Endometrium (tissue), 2 donors: ENCODE data around the gene DAB2.
"Not testable (repeated sequence)": the region's sequence is repeated elsewhere in the genome, so short reads cannot be mapped to it uniquely, and the experiment has no call there.

Source experiments
- FAIRE-seq: peaks from 2 replicates; lab custom pipeline; 2012; peaks lifted over from hg19 to GRCh38; lab: Jason Lieb, UNC
- donor health status: control.
- donor health status: control.

Gene DAB2

GRCh38 chr5:39420482-39421145 lies 4.2 kb downstream of the DAB2 start:
- peak; percentile 95 for FAIRE-seq

DNA sequence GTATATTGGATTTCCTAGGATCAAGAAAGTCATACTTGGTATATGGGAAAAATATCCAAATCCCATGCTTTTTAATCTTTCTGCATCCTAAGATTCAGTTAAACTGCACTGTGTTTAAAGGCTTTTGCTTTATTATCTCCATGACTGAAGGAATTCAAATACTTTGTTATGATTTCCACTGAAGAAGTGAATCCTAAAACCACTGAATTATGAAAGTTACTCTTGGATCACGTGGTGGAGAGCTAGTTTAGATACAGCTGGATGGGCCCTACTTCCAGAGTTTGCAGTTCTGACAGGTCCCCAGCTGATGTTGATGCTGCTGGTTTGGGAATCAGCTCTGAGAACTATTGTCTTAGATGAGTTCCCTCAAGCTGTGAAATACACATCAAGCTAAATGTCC lies 5.0 kb downstream of the DAB2 start:
- no peak for FAIRE-seq

GRCh38 chr5:39417979-39418378 lies 6.8 kb downstream of the DAB2 start:
- no peak for FAIRE-seq

DNA sequence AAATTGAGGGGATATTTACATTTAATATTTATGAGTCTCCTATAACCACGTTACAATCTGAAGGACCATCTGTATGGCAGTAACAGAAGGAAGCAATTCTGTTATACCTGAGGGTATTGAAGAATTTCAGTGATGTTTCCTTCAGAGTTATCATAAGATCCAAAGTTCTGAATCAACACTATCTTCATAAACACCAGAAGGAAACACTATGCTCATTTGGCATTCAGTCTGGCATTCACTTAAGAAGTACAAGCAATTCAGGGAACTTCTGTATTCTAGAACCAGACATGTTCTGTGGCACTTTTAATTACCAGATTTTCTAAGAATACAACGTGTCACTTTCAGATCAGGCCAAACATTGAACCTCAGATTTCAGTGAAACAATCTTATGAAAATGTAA lies 9.6 kb downstream of the DAB2 start:
- FAIRE-seq: no peak

DNA sequence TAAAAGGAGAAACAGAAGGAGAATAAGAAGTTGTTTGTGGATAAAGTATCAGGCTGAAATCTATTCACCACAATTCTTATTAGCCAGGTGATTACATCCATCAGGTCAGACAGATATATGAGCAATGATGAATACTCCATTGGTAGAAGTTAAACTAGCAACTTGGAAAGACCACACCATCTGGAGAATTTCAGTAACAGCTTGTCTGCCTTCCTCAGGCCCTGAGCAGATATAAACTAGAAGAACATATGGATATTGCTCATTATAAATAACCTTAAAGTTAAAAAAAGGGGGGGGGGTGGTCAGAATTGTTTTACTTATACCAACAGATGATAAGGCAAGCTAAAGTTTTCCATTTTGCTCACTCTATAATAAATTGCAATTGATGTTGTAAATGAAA lies 10.4 kb downstream of the DAB2 start:
- no peak for FAIRE-seq

DNA sequence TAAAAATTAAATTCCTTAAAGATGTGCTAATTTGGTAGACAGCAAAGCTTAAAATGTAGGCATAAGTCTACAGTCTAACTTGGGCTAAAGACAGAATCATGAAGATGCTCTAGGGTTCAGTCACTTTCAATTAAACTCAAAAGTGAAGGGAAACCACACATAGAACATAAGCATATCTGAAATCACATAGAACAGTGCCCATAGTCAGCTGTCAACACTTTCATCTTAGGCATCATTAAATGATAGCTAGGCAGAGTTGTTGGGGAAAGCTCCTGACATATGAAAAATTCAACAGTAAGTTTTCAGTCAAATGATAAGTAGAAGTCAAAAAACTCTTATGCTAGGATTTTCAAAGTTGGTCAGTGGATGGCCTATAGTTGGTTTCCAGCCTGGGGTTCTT lies 11.0 kb downstream of the DAB2 start:
- FAIRE-seq: no peak

DNA sequence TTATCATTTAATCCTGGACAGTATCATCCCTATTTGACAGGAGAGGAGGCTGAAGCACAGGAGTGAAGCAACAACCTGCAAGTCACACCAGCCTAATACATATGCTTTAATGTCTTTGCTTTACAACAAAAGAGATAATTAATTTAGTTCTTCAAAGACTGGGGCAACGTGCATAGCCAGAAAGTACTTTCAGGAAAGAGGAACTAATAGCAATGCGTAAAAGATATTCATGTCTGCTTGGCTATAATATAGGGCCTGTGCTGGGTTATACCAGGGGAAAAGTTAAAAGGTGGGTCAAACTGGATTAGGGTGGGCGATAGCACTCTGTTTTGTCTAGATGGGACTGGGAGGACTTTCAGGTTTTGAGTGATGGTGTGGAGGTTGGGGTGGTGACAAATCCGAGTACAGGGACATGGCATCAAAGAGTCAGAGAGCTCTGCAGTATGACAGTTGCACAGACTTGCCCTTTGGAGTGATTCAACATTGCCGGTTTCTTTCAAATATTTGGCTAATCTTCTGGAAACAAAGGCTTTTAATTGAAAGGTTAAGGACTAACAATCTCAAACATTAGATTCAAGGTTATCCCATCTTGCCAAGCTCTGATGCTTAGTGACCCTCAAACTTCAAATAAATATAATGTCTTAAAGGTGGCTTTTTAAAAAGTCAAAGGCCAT lies 11.9 kb downstream of the DAB2 start:
- FAIRE-seq: no peak

DNA sequence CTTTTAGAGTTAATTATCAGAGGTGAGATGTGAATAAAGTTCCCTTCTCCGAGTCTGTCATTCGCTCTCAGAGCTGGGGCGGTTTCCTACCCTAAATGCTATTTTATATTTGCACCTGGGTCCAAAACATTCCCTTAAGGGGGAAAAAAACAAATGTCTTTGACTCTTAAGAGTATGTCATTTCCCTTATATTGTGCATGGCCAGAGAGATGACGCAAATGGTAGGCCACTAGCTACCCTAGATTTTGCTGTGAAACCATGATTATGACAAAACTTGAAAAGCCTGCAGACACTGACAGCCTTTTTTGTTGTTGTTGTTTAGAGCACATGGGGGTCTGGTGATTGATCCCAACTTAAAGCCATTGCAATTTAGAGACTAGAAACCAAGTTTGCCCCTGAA lies 12.8 kb downstream of the DAB2 start:
- no peak for FAIRE-seq

GRCh38 chr5:39411061-39411460 lies 13.7 kb downstream of the DAB2 start:
- FAIRE-seq: peak; percentile 72

DNA sequence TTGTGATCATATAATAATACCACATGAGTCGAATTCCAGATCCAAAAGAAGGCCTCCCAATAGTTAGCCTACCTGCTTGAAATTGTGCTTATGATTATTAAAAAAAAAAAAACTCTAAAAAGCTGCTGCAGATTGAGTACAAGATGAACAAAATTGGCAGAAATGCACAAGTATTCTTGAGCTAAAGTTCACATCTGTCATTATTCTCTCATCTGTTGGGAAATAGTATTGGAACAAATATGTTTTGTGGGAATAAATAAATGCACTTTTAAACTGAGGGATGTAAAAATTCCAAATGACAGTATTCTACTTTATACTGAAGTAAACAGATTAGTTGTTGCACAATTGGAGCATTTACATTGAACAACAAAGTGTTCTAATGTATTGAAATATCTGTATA lies 15.7 kb downstream of the DAB2 start:
- no peak for FAIRE-seq

DNA sequence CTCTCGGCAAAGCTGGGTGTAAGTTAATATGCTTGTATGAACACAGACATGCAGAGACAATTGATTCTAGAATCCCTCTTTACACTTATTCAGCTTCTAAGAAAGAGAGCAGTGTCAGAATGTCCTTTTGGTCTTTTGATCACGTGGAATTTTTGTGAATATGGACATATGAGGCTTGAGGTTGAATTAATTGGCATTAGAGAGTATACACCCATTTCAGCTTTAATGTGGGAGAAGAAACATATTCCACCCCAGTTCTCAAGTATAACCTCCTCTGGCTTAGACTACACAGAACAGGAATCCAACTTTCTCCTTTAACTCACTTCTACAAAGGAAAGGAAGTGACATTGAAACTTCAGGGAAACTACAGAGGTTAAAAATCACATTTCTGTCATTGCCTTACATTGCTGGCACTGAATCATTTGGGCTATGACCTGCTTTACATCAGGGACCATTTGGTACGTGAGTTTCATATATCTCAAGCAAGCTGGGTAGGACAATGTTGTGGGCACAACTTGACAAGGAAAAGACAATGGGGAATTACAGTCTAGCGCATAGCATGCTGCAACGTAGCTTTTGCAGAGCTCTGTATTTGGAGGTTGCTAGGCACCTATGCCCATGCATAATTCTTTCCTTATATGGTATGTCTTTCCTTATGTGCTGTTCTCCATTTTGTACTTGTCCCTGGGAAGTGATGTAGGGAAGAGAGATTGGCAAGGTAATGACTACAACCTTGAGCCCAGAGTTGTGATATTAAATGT lies 19.5 kb downstream of the DAB2 start:
- no peak for FAIRE-seq

DNA sequence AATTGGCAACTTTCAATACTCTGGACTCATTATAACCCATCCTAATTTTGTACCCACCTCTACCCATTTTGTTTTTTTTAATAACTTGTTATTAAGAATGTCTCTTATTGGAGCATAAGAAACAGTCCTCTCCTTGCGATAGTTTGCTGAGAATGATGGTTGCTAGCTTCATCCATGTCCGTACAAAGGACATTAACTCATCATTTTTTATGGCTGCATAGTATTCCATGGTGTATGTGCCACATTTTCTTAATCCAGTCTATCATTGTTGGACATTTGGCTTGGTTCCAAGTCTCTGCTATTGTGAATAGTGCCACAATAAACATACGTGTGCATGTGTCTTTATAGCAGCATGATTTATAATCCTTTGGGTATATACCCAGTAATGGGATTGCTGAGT lies 21.0 kb downstream of the DAB2 start:
- not testable (repeated sequence) for FAIRE-seq

DNA sequence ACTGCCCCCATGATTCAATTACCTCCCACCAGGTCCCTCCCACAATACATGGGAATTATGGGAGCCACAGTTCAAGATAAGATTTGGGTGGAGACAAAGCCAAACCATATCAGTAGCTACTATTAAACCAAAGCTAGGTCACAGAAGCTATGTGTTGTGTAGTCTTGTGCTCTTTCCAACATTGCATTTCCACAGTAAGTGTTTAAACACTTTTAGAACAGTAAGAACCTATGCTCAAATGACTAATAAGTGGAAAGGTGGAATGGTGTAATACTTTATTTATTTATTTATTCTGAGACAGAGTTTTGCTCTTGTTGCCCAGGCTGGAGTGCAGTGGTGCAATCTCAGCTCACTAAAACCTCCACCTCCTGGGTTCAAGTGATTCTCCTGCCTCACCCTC lies 22.6 kb downstream of the DAB2 start:
- FAIRE-seq: not testable (repeated sequence)

GRCh38 chr5:39400713-39401578 lies 23.8 kb downstream of the DAB2 start:
- no peak for FAIRE-seq

- peak; percentile 15 for FAIRE-seq
Measured at GRCh38 chr5:39399135-39400036, 25.4 kb downstream of the DAB2 start.

GRCh38 chr5:39396843-39397242 lies 27.9 kb downstream of the DAB2 start:
- FAIRE-seq: no peak

DNA sequence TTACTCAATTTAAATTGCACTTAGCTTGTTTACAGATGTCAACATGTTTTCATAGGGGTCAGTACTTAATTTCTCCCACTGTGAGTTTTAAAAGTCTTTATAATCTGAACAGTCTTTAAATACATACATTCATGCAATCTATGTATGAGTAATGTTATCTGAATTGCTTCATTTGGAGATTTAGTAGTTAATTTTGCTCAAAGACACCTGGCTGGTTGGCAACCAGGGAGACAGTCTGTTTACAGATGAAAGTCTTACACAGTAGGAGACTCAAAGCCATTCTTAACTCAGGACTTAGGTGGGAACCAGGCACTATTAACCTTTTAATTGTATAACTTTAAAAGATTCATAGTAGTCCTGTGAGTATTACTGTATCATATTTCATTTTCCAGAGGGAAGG lies 29.3 kb downstream of the DAB2 start:
- FAIRE-seq: no peak

DNA sequence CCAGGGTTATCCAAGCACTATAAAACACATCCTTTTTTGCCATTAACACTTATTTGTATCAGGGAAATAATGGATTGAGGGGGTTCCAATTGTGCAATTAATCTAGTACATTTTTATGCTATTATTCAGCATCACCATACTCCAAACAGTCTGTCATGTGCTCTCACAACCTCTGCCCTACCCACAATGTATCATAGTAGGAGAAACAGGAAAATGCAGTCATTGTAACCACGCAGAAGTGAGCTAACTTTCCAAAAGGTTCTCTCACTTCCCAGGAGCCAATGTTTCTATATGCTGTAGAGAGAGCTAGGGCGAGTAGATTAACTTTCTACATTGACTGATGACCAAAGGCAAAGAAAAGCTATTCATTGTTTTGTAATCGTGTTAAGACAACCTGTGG lies 29.8 kb downstream of the DAB2 start:
- no peak for FAIRE-seq

GRCh38 chr5:39390945-39391344 lies 33.8 kb downstream of the DAB2 start:
- no peak for FAIRE-seq

GRCh38 chr5:39387293-39387692 lies 37.5 kb downstream of the DAB2 start:
- no peak for FAIRE-seq

- FAIRE-seq: no peak
Measured at GRCh38 chr5:39384271-39384670, 40.5 kb downstream of the DAB2 start.
